ENCODE measurements around the gene INF2. TPM values are rescaled to one million over a fixed set of nuclear protein-coding genes. Genes with fewer than 3 reads are reported as not detected.

INF2 gene
- total and polyA plus RNA-seq, 2 experiments from 2014 or later: 36.7 to 75.5 TPM

- H3K36me3 ChIP-seq (ENCODE audit: insufficient read depth): no peaks in the 10 kb centered on the region
- no peak overlapping the region for H3K4me3 ChIP-seq
- no peak overlapping the region for H2AFZ ChIP-seq
- no peaks in the 10 kb centered on the region for H3K79me2 ChIP-seq (replicated peaks; ENCODE audit: insufficient read depth)
- Mint-ChIP-seq H3K9me3 (peaks cover 13% of the 10 kb centered on the region), H3K4me1 (peaks cover 2% of the 10 kb centered on the region; the same call in 2 of the 3 replicates), H3K36me3 (ENCODE audit: low read depth) (peaks cover 6% of the 10 kb centered on the region), H3K4me3 (no peak overlapping the region), H3K27me3 (ENCODE audit: insufficient read depth, low read depth, poor library complexity) (peaks cover 20% of the 10 kb centered on the region), H3K27ac (no peak overlapping the region)
- H3K9me2 ChIP-seq (ENCODE audit: insufficient read depth): no peaks in the 10 kb centered on the region
- no peaks in the 10 kb centered on the region for H3K27me3 ChIP-seq (ENCODE audit: insufficient read depth)
- ATAC-seq (peak; percentile 29), DNase-seq (ENCODE audit: low spot score) (no peak)
- no peaks in the 10 kb centered on the region for H4K20me1 ChIP-seq (replicated peaks; ENCODE audit: insufficient read depth)
- no peaks in the 10 kb centered on the region for H3F3A ChIP-seq (replicated peaks; ENCODE audit: low read depth)
- H3K27ac ChIP-seq (ENCODE audit: low read depth): no peak overlapping the region
- no peak overlapping the region for H3K4me2 ChIP-seq
- H3K4me1 ChIP-seq (ENCODE audit: insufficient read depth): no peaks in the 10 kb centered on the region; the same call in 1 of the 2 replicates
- TF ChIP-seq CREB1 (CRISPR knock-in tag; IDR thresholded peaks at IDR 0.05; ENCODE audit: low read depth): no peak
- TF ChIP-seq ETS1 (IDR thresholded peaks at IDR 0.05): no peak
- TF ChIP-seq ZNF462 (CRISPR knock-in tag; IDR thresholded peaks at IDR 0.05): no peak
- no peak for TF ChIP-seq POLR2AphosphoS5 (IDR thresholded peaks at IDR 0.05; ENCODE audit: low read depth)
- no peak for TF ChIP-seq REST (IDR thresholded peaks at IDR 0.05; ENCODE audit: unreplicated experiment)
- no peak for TF ChIP-seq CTCF (conservative IDR thresholded peaks at IDR 0.05; ENCODE audit: low read depth in 2 of 2)
- TF ChIP-seq NANOG (IDR thresholded peaks at IDR 0.05; ENCODE audit: borderline replicate concordance): no peak
- TF ChIP-seq EZH2phosphoT487 (IDR thresholded peaks at IDR 0.05; ENCODE audit: unreplicated experiment): no peak
- TF ChIP-seq ZNF114 (CRISPR knock-in tag; IDR thresholded peaks at IDR 0.05): no peak
Measured at GRCh38 chr14:104659146-104659545, 30.3 kb upstream of the INF2 start.
